Activated CD4-positive, alpha-beta memory T cell treated with anti-CD3 and anti-CD28 coated beads, Interleukin-2, amount 10 ng/mL, durations not matched to agents 7 days and 5 days (primary cell): ENCODE measurements around the gene OVOL1. TPM values are rescaled to one million over a fixed set of nuclear protein-coding genes. Genes with fewer than 3 reads are reported as not detected.
"Not testable (repeated sequence)": the region's sequence is repeated elsewhere in the genome, so short reads cannot be mapped to it uniquely, and the experiment has no call there.

Experiments
- CTCF ChIA-PET: fragments of 350-600 bp; sonication (Branson Sonifier 250); formaldehyde crosslinking; loops from one replicate; lab custom pipeline; 2021; ENCODE audit warnings: antibody characterized with exemption, inconsistent platforms; lab: Charles Lee
- POLR2A ChIA-PET: fragments of 350-600 bp; sonication (Branson Sonifier 250); formaldehyde crosslinking; loops from one replicate; lab custom pipeline; 2021; ENCODE audit warnings: antibody characterized with exemption; lab: Charles Lee
- DNase-seq: peaks from one replicate; pipeline ENCODE4 v3.0.0-alpha.2; 2020
- H3K27ac Mint-ChIP-seq: one replicate; pipeline ENCODE4 v1.8.0; 2021; ENCODE audit warnings: mild to moderate bottlenecking, mixed read lengths
- H3K27me3 Mint-ChIP-seq: one replicate; pipeline ENCODE4 v1.8.0; 2021; ENCODE audit warnings: mixed read lengths
- H3K36me3 Mint-ChIP-seq: one replicate; pipeline ENCODE4 v1.8.0; 2021; ENCODE audit warnings: low read depth, mixed read lengths
- H3K4me1 Mint-ChIP-seq: one replicate; pipeline ENCODE4 v1.8.0; 2021; ENCODE audit warnings: mixed read lengths
- H3K4me3 Mint-ChIP-seq: one replicate; pipeline ENCODE4 v1.8.0; 2021; ENCODE audit warnings: mild to moderate bottlenecking, mixed read lengths
- H3K9me3 Mint-ChIP-seq: one replicate; pipeline ENCODE4 v1.8.0; 2021; ENCODE audit warnings: mixed read lengths
- total RNA-seq, 2 experiments: library from RNA; stranded (reverse); gene quantifications; one replicate each; pipeline ENCODE4 v1.2.3, GENCODE V29; 2021

Gene OVOL1
- total RNA-seq, 2 experiments from 2014 or later: not detected

- not testable (repeated sequence) for H3K4me3 Mint-ChIP-seq, H3K9me3 Mint-ChIP-seq, H3K27ac Mint-ChIP-seq, H3K36me3 Mint-ChIP-seq, DNase-seq, H3K4me1 Mint-ChIP-seq, H3K27me3 Mint-ChIP-seq
- ChIA-PET POLR2A (interaction anchor here (1.4 kb wide), 1 partner anchor 55 kb away, joined by 3 read pairs; the partner anchor contains the start of gene KAT5), CTCF (interaction anchor here (1.4 to 3.0 kb wide), 2 partner anchors 12 to 56 kb away, joined by 3 to 18 read pairs; partner anchors contain the start of gene AP5B1)
Measured at GRCh38 chr11:65767806-65768205, 19.1 kb upstream of the OVOL1 start.

- H3K4me1 Mint-ChIP-seq: peaks cover 7% of the 10 kb centered on the region
- H3K4me3 Mint-ChIP-seq: no peak overlapping the region
- ChIA-PET POLR2A (interaction anchor here (1.3 to 2.1 kb wide), 2 partner anchors 9 to 154 kb away, joined by 3 to 9 read pairs; partner anchors contain the start of gene AP5B1), CTCF (interaction anchor here (1.5 to 2.9 kb wide), 7 partner anchors 9 to 66 kb away, joined by 3 to 36 read pairs (median 16); partner anchors contain the start of genes AP5B1, KAT5 and RNASEH2C)
- H3K36me3 Mint-ChIP-seq: no peaks in the 10 kb centered on the region
- H3K27ac Mint-ChIP-seq: no peak overlapping the region
- no peaks in the 10 kb centered on the region for H3K9me3 Mint-ChIP-seq
- no peaks in the 10 kb centered on the region for H3K27me3 Mint-ChIP-seq
- no peak for DNase-seq
Measured at GRCh38 chr11:65770951-65771567, 15.8 kb upstream of the OVOL1 start.

- Mint-ChIP-seq H3K36me3 (peaks cover under 1% of the 10 kb centered on the region), H3K9me3 (no peaks in the 10 kb centered on the region), H3K27me3 (no peaks in the 10 kb centered on the region), H3K27ac (no peak overlapping the region), H3K4me1 (peaks cover 5% of the 10 kb centered on the region), H3K4me3 (no peak overlapping the region)
- DNase-seq: no peak
- CTCF ChIA-PET: interaction anchor here (2.6 to 2.9 kb wide), 4 partner anchors 8 to 67 kb away, joined by 16 to 36 read pairs (median 26); partner anchors contain the start of genes AP5B1 and KAT5
- POLR2A ChIA-PET: interaction anchor here (2.1 kb wide), 1 partner anchor 9 kb away, joined by 9 read pairs; the partner anchor contains the start of gene AP5B1
Measured at GRCh38 chr11:65771589-65772112, 15.2 kb upstream of the OVOL1 start.

- ChIA-PET CTCF (interaction anchor here (1.3 to 2.1 kb wide), 3 partner anchors 9 to 248 kb away, joined by 3 to 5 read pairs (median 3); no protein-coding TSS in a partner anchor), POLR2A (interaction anchor here (1.2 kb wide), 1 partner anchor 56 kb away, joined by 3 read pairs; no protein-coding TSS in a partner anchor)
- DNase-seq: no peak
- Mint-ChIP-seq H3K36me3 (peaks cover 12% of the 10 kb centered on the region), H3K9me3 (no peaks in the 10 kb centered on the region), H3K4me3 (no peak overlapping the region), H3K4me1 (peaks cover 5% of the 10 kb centered on the region), H3K27me3 (no peaks in the 10 kb centered on the region), H3K27ac (no peak overlapping the region)
Measured at GRCh38 chr11:65773784-65774411, 13.0 kb upstream of the OVOL1 start.

- no peaks in the 10 kb centered on the region for H3K27me3 Mint-ChIP-seq
- no peaks in the 10 kb centered on the region for H3K9me3 Mint-ChIP-seq
- peaks cover 16% of the 10 kb centered on the region for H3K36me3 Mint-ChIP-seq
- POLR2A ChIA-PET: no interaction called here
- DNase-seq: no peak
- CTCF ChIA-PET: interaction anchor here (0.9 to 2.1 kb wide), 4 partner anchors 8 to 110 kb away, joined by 3 to 5 read pairs (median 4); partner anchors contain the start of gene KAT5
- H3K27ac Mint-ChIP-seq: no peak overlapping the region
- no peak overlapping the region for H3K4me3 Mint-ChIP-seq
- H3K4me1 Mint-ChIP-seq: peaks cover 8% of the 10 kb centered on the region
Measured at GRCh38 chr11:65774525-65775306, 12.1 kb upstream of the OVOL1 start.

- Mint-ChIP-seq H3K9me3 (no peaks in the 10 kb centered on the region), H3K36me3 (peaks cover 16% of the 10 kb centered on the region), H3K27ac (no peak overlapping the region), H3K27me3 (no peaks in the 10 kb centered on the region), H3K4me1 (peaks cover 10% of the 10 kb centered on the region), H3K4me3 (no peak overlapping the region)
- ChIA-PET POLR2A (interaction anchor here (0.8 to 1.1 kb wide), 5 partner anchors 14 to 84 kb away, joined by 3 to 4 read pairs (median 4); partner anchors contain the start of gene MUS81), CTCF (interaction anchor here (1.4 to 5.3 kb wide), 3 partner anchors 43 to 108 kb away, joined by 3 to 126 read pairs (median 8); partner anchors contain the start of gene KAT5)
- DNase-seq: no peak
Measured at GRCh38 chr11:65776196-65776595, 10.7 kb upstream of the OVOL1 start.

GRCh38 chr11:65776710-65777141 is 10.1 kb upstream of the OVOL1 start:
- H3K27me3 Mint-ChIP-seq: no peaks in the 10 kb centered on the region
- no peak overlapping the region for H3K27ac Mint-ChIP-seq
- peaks cover 16% of the 10 kb centered on the region for H3K36me3 Mint-ChIP-seq
- no peaks in the 10 kb centered on the region for H3K9me3 Mint-ChIP-seq
- CTCF ChIA-PET: interaction anchor here (0.9 to 5.3 kb wide), 4 partner anchors 17 to 108 kb away, joined by 3 to 126 read pairs (median 6); partner anchors contain the start of gene KAT5
- POLR2A ChIA-PET: interaction anchor here (0.8 to 1.1 kb wide), 5 partner anchors 14 to 83 kb away, joined by 3 to 4 read pairs (median 4); partner anchors contain the start of gene MUS81
- DNase-seq: no peak
- H3K4me1 Mint-ChIP-seq: peaks cover 10% of the 10 kb centered on the region
- no peak overlapping the region for H3K4me3 Mint-ChIP-seq

- peaks cover 1% of the 10 kb centered on the region for H3K27me3 Mint-ChIP-seq
- no peaks in the 10 kb centered on the region for H3K9me3 Mint-ChIP-seq
- peaks cover 10% of the 10 kb centered on the region for H3K4me1 Mint-ChIP-seq
- H3K27ac Mint-ChIP-seq: no peak overlapping the region
- CTCF ChIA-PET: interaction anchor here (0.9 to 5.3 kb wide), 4 partner anchors 17 to 107 kb away, joined by 3 to 126 read pairs (median 6); partner anchors contain the start of gene KAT5
- POLR2A ChIA-PET: interaction anchor here (1.1 kb wide), 2 partner anchors 58 to 64 kb away, joined by 3 to 4 read pairs; no protein-coding TSS in a partner anchor
- no peak for DNase-seq
- peaks cover 16% of the 10 kb centered on the region for H3K36me3 Mint-ChIP-seq
- no peak overlapping the region for H3K4me3 Mint-ChIP-seq
Measured at GRCh38 chr11:65777241-65777640, 9.6 kb upstream of the OVOL1 start.

- DNase-seq: peak; percentile 9
Measured at GRCh38 chr11:65777821-65778361, 9.0 kb upstream of the OVOL1 start.

GRCh38 chr11:65778431-65778900 is 8.4 kb upstream of the OVOL1 start:
- Mint-ChIP-seq H3K27me3 (peaks cover 7% of the 10 kb centered on the region), H3K9me3 (no peaks in the 10 kb centered on the region), H3K36me3 (peaks cover 16% of the 10 kb centered on the region), H3K4me1 (peaks cover 15% of the 10 kb centered on the region), H3K4me3 (no peak overlapping the region), H3K27ac (no peak overlapping the region)
- peak; percentile 15 for DNase-seq
- ChIA-PET CTCF (interaction anchor here (0.9 to 5.3 kb wide), 9 partner anchors 8 to 244 kb away, joined by 4 to 126 read pairs (median 18); partner anchors contain the start of genes KAT5, MUS81 and SNX32), POLR2A (interaction anchor here (2.0 to 5.3 kb wide), 4 partner anchors 40 to 80 kb away, joined by 11 to 32 read pairs (median 28); partner anchors contain the start of genes CFL1, KAT5, MUS81 and RNASEH2C)

More at GRCh38 chr11:65777821-65778361, 9.0 kb upstream of the OVOL1 start:
- H3K36me3 Mint-ChIP-seq: peaks cover 16% of the 10 kb centered on the region
- ChIA-PET CTCF (interaction anchor here (2.0 to 5.3 kb wide), 3 partner anchors 7 to 66 kb away, joined by 8 to 126 read pairs (median 36); partner anchors contain the start of gene KAT5), POLR2A (interaction anchor here (3.0 kb wide), 1 partner anchor 66 kb away, joined by 24 read pairs; the partner anchor contains the start of gene KAT5)
- H3K9me3 Mint-ChIP-seq: no peaks in the 10 kb centered on the region
- H3K4me1 Mint-ChIP-seq: peaks cover 12% of the 10 kb centered on the region
- no peak overlapping the region for H3K27ac Mint-ChIP-seq
- no peak overlapping the region for H3K4me3 Mint-ChIP-seq
- peaks cover 3% of the 10 kb centered on the region for H3K27me3 Mint-ChIP-seq
